GM13977 (cell line): ENCODE data around the gene TUSC2.

ENCODE experiments used
- DNase-seq: peaks from one replicate; pipeline ENCODE4 v3.0.0; 2012; ENCODE audit warnings: low spot score
- CTCF ChIP-seq: IDR thresholded peaks from 2 replicates; pipeline ENCODE4 v1.5.1; 2012; ENCODE audit warnings: mild to moderate bottlenecking, control low read depth; ENCODE audit not compliant: insufficient read depth; ENCODE audit errors: extremely low read depth, missing control alignments
- in situ Hi-C: fragments of 300-500 bp; cut with MboI; formaldehyde crosslinking; loops from one replicate; pipeline ENCODE4 v1.12.0; 2022; ENCODE audit warnings: low sequenced_read_pairs, low pct_unique_long_range_greater_than_20kb, mixed read lengths, inconsistent platforms; ENCODE audit not compliant: unreplicated experiment

TUSC2 gene

GRCh38 chr3:50326182-50326541, 1.9 kb downstream of the TUSC2 start:
- DNase-seq = no peak
- TF ChIP-seq CTCF = no peak
- in situ Hi-C loops = no loop called here

GRCh38 chr3:50325497-50326181, 2.4 kb downstream of the TUSC2 start:
- in situ Hi-C loops = no loop called here
- DNase-seq = no peak
- no peak for TF ChIP-seq CTCF

GRCh38 chr3:50325113-50325480, 2.9 kb downstream of the TUSC2 start:
- TF ChIP-seq CTCF = no peak
- no peak for DNase-seq
- in situ Hi-C loops = no loop called here

GRCh38 chr3:50324351-50325112, 3.5 kb downstream of the TUSC2 start:
- TF ChIP-seq CTCF = peak; percentile 83
- in situ Hi-C loops = no loop called here
- peak; percentile 80 for DNase-seq

- in situ Hi-C loops = no loop called here
- TF ChIP-seq CTCF = no peak
- no peak for DNase-seq
Observed at GRCh38 chr3:50323614-50324199, 4.3 kb downstream of the TUSC2 start.

GRCh38 chr3:50323092-50323600, 4.9 kb downstream of the TUSC2 start:
- TF ChIP-seq CTCF = no peak
- no peak for DNase-seq
- in situ Hi-C loops = no loop called here
